Mucosa of descending colon (tissue), 3 donors: ENCODE results near the gene GPNMB. TPM values are rescaled to one million over a fixed set of nuclear protein-coding genes. Genes with fewer than 3 reads are reported as not detected.

ENCODE experiments used
- ATAC-seq: fragments of 200-7000 bp; cut with Tn5 transposase; one replicate; pipeline ENCODE4 v1.9.1; 2020; ENCODE audit warnings: mild to moderate bottlenecking, moderate library complexity
- DNase-seq, 3 donors: peaks; one replicate each; pipeline ENCODE4 v3.0.0-alpha.2; 2020
- H3K36me3 ChIP-seq: fragments of 200-600 bp; one replicate; pipeline ENCODE4 v1.8.0; 2021; ENCODE audit warnings: low read depth, mild to moderate bottlenecking
- H3K4me1 ChIP-seq: fragments of 200-600 bp; one replicate; pipeline ENCODE4 v1.8.0; 2021; ENCODE audit warnings: low read depth, mild to moderate bottlenecking
- H3K4me3 ChIP-seq: fragments of 200-600 bp; one replicate; pipeline ENCODE4 v1.8.0; 2021; ENCODE audit warnings: mild to moderate bottlenecking
- H3K9me3 ChIP-seq: fragments of 200-600 bp; one replicate; pipeline ENCODE4 v1.8.0; 2021; ENCODE audit warnings: mild to moderate bottlenecking
- CTCF ChIP-seq: fragments of 200-600 bp; IDR thresholded peaks from one replicate; pipeline ENCODE4 v1.8.0; 2022; ENCODE audit warnings: antibody characterized with exemption, mild to moderate bottlenecking
- intact Hi-C, 2 donors: fragments of 100-400 bp; cut with DNase I in 1 of 2; cut with micrococcal nuclease in 1 of 2; formaldehyde crosslinking; loops; one replicate each; pipeline versions ENCODE4 v1.11.0 to v1.11.1; 2022; cut with DNase I, micrococcal nuclease
- total RNA-seq, 3 donors: library from RNA; stranded (reverse); fragmentation: NEBNext Ultra II Directional in 2 of 3; extraction: Animal tissue kit (Norgen Biotek cat#: 25700) in 2 of 3; gene quantifications; one replicate each; pipeline versions ENCODE4 v1.2.1 to v1.2.4, GENCODE V29; 2021 to 2023
- donor health status: DM: no; HTN: no; CAD: no; lungs with moderate emphysema.
- donor health status: DM: no; HTN: no; CAD: no.
- donor health status: DM: no; HTN: yes; CAD: no.

Gene GPNMB
- total RNA-seq, 3 donors from 2014 or later: 21.3 to 77.8 (median 38.8) TPM

- H3K9me3 ChIP-seq: no peaks in the 10 kb centered on the region
- TF ChIP-seq CTCF: no peak
- H3K4me3 ChIP-seq: no peak overlapping the region
- no peaks in the 10 kb centered on the region for H3K4me1 ChIP-seq
- intact Hi-C loops: no loop called here
- no peak for ATAC-seq
- H3K36me3 ChIP-seq: no peaks in the 10 kb centered on the region
- no peak for DNase-seq
Observed at GRCh38 chr7:23239698-23240097, 6.9 kb upstream of the GPNMB start.

- ATAC-seq (no peak), DNase-seq (no peak)
- intact Hi-C loops: no loop called here
- no peaks in the 10 kb centered on the region for H3K9me3 ChIP-seq
- no peaks in the 10 kb centered on the region for H3K36me3 ChIP-seq
- TF ChIP-seq CTCF: no peak
- H3K4me1 ChIP-seq: no peaks in the 10 kb centered on the region
- no peak overlapping the region for H3K4me3 ChIP-seq
Observed at GRCh38 chr7:23242321-23242720, 4.3 kb upstream of the GPNMB start.

DNA sequence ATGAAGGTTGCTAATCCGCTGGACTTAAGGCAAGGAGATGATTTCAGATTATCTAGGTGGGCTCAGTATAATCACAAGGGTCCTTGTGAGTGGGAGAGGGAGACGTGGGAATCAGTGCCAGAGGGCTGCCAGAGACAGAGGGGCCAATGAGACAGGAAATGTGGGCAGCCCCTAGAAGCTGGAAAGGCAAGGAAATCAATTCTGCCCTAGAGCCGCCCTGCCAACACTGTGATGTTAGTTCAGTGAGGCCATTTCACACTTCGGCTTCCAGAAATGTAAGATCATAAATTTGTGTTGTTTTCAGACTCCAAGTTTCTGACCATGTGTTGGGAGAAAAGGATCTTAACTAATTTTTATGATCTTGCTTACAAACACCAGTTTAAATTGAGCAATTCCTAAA, 3.6 kb upstream of the GPNMB start:
- no peak for DNase-seq
- ATAC-seq: no peak
- Histone ChIP-seq H3K4me3 (no peak overlapping the region), H3K36me3 (no peaks in the 10 kb centered on the region), H3K4me1 (no peaks in the 10 kb centered on the region), H3K9me3 (no peaks in the 10 kb centered on the region)
- no peak for TF ChIP-seq CTCF
- intact Hi-C loops: no loop called here

GRCh38 chr7:23247046-23247602, 549 bp downstream of the GPNMB start:
- ATAC-seq (peak; percentile 14), DNase-seq (no peak)
- no peak for TF ChIP-seq CTCF
- H3K9me3 ChIP-seq: no peaks in the 10 kb centered on the region
- intact Hi-C loops: no loop called here
- H3K36me3 ChIP-seq: no peaks in the 10 kb centered on the region
- H3K4me1 ChIP-seq: no peaks in the 10 kb centered on the region
- H3K4me3 ChIP-seq: no peak overlapping the region

- Histone ChIP-seq H3K4me3 (no peak overlapping the region), H3K4me1 (no peaks in the 10 kb centered on the region), H3K36me3 (no peaks in the 10 kb centered on the region), H3K9me3 (no peaks in the 10 kb centered on the region)
- ATAC-seq (peak; percentile 62), DNase-seq (peak; percentile 21 to 55 (median 32))
- TF ChIP-seq CTCF: no peak
- intact Hi-C loops: no loop called here
Observed at GRCh38 chr7:23247603-23248335, 1.2 kb downstream of the GPNMB start.
